HUDEP-2 (cell line): ENCODE results near the gene DNAH8.

Experiments used
- DNase-seq, 76 experiments: peaks; one replicate each; lab custom pipeline; 2025; ENCODE audit not compliant: unreplicated experiment in 76 of 76; lab: John Stamatoyannopoulos, UW

DNAH8 gene

DNA sequence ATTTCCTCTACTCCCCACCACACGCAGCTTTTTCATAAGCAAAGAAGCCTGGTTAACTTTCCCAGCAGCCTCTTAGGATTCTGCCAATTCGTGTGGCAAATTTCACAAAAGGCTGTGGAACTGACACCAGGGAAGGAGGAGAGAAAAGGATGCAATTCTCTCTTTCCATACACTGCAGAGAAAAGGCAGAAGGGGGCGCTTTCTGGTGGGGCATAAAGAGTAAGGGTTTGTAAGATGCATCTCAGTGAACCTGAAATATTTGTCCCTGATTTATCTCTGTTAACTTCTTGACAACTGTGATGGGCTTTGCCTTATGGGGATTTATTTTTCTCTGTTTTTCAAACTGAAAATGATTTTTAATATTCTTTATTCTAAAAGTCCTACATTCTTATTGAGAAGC, 288.0 kb downstream of the DNAH8 start:
- peak in 28 of 76 experiments; percentile 9 to 60 (median 33) for DNase-seq

DNA sequence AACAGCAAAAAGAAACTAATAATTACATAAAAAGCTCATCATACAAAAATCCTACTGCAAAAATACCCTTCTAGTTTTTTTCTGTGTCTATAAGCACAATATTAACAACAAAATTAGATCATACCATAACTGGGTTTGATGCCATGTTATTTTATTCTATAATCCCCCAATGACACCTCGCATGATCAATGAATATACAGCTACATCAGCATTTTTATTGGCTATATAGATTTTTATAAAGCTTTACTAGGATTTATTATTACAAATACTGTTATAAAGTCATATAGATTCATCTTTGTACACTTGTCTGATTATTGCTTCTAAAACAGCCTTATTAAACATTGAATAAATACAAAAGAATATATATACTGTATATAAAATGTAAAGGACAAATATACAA, 288.4 kb downstream of the DNAH8 start:
- DNase-seq = no peak

DNA sequence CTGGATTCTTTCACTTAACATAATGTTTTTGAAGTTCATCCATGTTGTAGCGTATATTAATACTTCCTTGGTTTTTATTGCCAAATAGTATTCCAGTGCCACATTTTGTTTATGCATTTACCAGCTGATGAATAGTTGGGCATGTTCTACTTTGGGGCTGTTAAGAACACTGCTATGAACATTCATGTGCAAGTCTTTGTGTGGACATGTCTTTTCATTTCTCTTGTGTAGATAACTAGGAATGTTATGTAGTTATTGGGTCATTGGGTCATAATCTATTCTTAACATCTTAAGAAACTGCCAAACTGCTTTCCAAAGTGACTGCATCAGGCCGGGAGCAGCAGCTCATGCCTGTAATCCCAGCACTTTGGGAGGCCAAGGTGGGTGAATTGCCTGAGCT, 289.7 kb downstream of the DNAH8 start:
- no peak for DNase-seq

DNA sequence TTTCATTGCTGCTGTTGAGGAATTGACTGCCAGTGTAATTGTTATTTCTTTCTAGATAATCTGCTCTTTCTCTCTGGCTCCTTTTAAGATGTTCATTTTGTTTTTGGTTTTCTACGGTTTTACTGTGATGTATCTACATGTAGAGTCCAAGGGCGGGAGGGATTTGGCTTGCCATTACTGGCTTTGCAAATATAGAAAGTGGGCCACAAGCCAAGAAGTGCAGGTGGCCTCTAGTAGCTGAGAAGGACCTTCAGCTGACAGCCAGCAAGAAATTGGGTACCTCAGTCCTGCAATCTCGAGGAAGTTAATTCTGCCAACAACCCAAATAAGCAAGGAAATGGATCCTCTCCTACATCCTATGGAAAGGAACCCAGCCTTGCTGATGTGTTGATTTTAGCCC, 290.7 kb downstream of the DNAH8 start:
- DNase-seq = peak in 4 of 76 experiments; percentile 13 to 35 (median 16)

DNA sequence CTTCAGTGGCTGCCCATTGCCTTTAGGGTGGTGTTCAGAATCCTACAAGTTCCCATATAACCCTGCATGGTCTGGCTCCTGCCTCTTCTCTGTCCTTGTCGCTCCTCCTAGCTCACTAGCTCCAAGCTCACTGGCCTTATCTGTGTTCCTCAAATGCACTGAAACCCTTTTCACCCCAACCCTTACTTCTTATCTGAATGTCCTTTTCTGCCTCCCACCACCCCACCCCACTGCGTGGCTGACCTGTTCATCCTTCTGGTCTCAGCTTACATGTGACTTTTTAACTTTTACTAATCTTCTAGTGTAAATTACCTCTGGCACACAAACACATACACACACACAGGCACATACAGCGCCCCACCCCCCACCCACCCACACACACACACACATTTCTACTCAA, 292.5 kb downstream of the DNAH8 start:
- DNase-seq = peak in 74 of 76 experiments; percentile 12 to 88 (median 65)

DNA sequence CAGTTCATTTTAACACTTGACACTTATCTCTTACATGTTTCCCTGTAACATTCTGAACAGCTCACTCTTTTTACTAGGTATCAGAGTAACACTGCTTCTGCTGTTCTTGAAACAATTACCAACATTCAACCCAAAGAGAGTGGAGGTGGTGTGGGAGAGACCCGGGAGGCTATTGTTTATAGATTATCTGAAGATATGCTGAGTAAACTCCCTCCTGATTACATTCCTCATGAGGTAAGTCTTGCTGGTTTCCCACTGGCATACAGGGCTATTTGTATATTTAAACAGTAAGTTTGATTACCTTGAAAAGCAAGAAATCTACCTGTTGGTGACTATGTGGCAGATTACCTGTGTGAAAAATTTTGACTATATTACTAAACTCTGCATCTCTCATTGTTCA, 293.6 kb downstream of the DNAH8 start:
- no peak for DNase-seq

DNA sequence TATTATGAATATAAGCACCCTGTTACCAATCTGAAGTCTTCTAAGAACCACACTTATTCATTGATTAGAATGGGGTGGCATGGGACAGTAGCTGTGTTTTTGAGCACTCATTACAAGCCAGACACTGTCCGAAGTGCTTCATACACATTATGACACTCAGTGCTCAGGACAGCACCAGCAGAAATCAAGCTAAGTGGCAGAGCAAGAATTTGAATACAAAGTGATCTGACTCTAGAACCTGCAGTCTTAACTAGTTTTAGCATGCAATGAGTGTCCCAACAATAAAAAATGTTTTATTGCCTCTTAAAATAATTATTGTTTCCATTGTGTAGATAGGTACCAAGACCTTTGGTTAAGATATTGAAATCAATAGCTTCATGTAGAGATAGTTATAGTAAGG, 294.4 kb downstream of the DNAH8 start:
- DNase-seq = no peak

DNA sequence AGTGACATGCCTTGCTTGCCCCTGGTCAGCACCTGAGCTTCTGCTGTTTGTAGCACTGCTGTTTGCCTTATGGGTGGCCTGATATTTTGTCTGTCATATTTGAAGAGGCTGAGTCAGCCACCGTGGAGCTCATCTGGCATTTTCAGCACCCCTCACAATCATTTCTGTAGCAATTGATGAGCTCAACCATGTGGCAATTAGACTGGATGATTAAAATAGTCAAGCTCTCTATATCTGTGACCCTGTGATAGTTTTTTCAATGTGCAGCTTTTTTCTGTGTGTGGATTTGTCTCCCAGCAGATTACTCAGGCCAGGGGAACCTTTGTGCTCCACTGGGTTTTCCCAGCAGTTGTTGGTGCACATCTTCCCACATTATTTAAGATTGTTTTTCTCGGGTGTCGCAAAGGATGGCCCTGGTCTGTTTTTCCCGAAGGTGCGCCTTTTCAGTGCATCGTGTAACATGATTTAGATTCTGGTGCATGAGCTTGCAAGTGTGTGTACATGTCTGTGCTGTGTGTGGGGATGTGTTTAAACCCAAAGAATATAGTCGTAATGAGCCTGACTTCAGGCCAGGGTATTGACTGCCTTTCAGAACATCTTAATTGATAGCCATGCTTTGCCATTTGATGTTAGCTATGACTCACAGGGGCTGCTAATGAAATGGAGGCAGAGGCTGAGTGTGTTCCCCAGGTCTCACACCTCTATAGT, 301.9 kb downstream of the DNAH8 start:
- DNase-seq = no peak

DNA sequence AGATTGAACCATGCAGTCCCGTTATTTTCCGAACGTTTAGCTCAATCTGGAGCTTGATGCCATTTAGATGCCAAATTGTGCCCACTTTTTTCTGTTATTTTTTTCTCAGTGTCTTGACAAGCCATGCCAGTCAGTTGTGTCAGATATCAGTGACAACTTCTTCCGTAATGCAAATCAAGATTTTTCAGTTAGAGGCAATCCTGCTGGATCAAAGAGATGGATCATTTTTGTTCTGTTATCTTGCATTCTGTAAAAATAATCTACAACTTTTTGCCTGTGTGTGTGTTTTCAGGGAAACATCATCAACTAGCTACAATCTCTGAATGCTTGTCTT, 302.4 kb downstream of the DNAH8 start:
- no peak for DNase-seq

DNA sequence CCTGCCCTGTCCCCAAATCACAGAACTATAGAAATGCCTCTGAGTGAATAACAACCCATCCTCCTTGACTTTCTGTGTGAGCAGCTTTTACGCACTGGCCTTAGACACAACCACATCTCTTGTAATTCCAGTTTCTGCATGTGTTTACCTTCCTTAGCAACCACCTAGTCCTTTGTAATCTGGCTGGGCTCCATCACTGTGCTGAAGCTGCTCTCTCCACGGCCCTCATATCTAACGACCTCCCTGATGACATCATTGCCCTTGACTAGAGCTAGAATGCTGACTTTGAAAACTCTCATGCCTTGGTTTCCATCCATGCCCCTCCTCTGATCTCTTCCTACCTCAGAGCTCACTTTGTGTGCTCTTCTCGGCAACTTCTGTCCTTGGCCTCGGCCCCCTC, 303.0 kb downstream of the DNAH8 start:
- no peak for DNase-seq

DNA sequence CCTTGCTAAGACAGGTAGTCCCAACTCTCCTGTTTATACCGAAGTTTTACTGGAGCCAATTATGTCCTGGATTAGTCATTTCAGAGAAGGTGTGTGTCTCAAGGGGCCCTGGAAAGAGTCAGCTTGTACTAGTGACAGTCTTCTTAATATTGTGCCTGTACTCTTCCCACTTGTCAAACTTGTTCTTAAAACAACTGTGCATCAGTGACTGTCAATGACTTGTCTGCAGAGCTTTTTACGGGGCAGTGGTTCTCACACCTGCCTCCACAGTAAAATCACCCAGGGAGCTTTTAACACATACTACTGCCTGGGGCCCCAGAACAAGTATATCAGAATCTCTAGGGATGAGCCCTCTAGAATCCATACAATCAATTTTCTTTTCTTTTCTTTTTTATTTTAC, 305.0 kb downstream of the DNAH8 start:
- DNase-seq = no peak

DNA sequence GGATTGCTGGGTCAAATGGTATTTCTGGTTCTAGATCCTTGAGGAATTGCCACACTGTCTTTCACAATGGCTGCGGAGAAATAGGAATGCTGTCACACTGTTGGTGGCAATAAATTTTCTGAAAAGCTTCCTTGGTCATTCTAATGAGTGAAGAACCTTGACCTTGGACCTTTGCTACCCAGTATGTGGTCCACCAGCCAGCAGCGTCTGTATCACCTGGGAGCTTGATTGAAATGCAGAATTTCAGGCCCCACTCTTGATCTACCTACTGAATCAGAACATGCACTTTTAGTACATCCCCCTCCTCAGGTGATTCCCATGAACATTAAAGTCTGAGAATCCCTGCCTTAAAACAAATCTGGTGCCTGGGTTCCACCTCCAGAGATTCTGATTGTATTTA, 305.9 kb downstream of the DNAH8 start:
- no peak for DNase-seq

DNA sequence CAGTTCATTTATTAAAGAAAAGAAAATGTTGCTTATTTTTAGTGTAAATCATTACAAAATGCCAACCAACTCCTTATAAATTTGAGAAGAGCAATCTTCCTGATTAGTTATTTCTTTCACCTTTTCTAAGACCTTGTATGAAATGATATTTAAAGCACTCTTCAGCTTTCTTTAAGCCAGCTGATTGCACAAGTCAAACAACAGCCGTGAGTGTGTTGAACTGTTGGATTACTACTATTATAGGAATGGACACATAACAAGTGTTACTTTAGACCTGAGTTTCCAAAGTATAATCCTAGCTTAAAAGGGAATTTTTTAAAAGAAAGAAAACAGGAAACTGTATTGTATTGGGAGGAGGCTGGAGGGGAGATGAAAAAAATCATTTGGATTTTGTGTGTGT, 306.7 kb downstream of the DNAH8 start:
- DNase-seq = no peak

DNA sequence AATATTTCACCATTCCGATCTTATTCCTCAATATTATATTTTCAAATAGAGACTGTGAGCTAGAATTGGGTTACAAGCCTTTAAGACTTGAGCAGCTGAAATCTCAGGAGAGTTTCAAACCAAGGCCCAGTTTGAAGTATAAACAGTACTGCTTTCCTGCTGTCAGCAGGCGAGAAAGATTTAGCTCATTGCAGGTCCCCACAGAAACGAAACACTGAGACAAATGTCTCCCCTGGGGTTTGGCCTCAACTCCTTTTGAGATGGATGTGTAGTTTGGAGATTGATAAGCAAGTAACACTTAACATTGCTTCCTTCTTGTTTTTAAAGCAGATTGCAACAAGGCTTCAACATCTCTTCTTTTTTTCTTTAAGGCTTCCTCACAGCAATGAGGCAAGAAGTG, 311.1 kb downstream of the DNAH8 start:
- no peak for DNase-seq

DNA sequence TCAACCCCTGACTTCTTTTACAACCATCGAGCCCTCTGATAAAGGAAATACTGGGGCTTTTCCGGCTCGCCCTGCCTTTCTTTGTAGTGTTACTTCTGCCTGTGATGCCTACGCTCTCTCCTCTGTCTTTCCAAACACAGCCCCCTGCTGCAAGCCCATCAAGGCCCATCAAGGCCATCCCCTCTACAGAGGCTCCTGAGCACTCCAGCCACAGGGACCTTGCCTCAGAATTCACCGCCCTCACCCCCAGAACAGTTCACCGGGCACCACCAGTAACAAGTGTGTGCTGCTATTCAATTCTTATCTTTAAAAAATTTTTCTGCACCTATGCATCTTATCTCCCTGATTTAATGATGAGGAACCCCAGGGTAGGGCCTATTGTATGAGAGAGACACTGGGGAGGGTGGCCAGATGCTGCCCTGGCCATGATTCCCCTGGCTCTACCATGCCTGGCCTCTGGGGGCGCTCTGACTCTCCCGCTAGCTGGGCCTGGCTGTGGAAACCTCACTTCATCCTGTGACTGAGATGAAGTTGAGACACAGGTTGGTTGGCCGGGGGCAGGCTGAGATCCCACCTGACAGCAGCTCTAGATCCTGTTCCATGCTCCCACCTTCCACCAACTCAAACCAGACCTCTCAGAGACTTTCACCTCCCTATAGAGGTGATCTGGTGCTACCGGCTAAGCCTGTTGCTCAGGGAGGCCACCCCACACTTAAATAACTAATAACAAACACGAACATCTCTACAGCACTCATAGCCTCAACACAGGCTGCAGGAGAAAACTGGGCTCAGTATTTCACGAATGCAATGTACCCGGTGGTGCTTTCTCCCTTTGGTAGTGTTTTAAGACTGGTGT, 314.3 kb downstream of the DNAH8 start:
- DNase-seq = peak in 40 of 76 experiments; percentile 3 to 71 (median 32)

DNA sequence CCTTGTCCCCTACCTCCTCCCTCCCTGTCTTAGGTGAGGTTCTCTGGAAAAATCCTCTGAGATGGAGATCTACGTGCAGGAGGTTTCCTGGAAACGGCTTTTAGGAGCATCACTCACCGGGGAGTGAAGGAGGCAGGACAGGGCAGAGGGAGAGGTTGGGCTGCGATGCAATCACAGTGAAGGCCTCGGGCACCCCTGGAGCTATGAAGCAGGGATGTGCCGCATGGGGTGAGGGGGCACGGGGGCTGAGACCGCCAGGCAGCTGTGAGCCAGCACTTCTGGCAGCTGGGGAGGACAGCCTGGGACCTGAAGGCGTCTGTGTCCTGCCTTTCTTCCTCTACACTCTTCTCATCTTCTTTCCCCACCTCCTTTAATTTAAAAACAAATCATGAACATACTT, 320.6 kb downstream of the DNAH8 start:
- DNase-seq = no peak

DNA sequence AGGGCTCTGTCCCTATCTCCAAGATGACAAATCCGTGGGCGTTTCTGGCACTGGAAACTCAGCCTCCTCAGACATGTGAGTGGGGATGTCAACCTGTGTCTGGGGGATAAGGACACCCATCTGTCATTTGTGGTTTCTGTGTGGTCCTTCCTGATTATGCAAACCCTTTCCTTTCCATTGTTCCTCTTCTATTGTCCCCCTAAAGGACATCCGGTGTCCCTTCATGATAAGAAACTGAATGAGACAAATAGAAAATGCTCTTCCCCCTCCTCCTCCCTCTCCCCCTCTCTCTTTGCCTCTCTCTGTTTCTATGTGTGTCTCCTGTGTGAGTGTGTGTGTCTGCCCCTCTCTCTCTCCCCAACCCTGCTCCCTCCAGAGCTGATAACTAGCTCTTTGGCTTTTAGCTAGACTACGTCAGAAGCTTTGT, 322.0 kb downstream of the DNAH8 start:
- DNase-seq = peak in 47 of 76 experiments; percentile 9 to 75 (median 37)

DNA sequence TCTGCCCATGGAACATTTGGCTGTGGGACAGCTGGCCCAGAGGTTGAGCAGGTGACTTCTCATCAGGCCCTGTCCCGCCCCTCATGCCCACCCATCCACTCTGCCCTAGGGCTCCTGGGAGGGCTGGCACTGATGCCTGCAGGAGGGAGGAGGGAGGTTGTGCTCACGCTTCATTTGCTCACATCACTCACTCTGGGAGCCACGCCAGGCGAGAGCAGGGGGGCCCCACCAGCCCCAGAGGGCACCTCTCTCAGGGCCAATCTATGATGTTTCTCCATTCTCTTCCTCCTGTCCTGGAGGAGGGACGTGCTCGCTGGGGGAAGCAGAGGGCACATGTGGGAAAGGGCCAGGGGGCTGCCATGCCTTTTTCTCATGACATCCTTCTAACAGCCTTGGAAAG, 322.6 kb downstream of the DNAH8 start:
- peak in 6 of 76 experiments; percentile 5 to 14 (median 9) for DNase-seq

DNA sequence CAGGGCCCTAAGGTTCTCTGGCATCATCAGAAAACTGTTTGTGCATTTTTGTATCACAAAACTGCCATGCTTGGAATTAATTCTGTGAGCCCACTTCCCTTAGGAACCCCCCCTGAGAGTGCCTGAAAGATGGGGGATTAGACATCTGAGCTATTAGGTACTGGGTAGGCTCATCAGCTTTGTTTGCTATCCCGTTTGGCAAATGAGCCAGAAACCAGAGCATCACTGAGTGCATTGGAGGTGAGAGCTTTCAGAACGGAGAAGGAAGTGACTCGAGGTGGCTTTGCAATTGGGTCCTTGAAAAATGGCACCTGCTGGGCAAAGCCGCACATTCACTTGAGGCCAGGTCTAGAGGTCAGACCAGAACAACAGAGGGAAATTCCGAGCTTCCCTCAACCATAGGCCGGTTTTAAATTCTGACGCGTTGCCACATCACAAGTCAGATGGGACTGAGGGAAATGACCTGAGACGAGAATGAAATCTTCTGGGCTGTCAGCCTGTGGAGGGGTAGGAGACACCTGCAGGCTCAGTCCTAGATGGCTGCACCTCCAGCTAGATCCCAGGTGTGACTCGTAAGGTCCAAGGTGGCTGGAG, 325.1 kb downstream of the DNAH8 start:
- no peak for DNase-seq

DNA sequence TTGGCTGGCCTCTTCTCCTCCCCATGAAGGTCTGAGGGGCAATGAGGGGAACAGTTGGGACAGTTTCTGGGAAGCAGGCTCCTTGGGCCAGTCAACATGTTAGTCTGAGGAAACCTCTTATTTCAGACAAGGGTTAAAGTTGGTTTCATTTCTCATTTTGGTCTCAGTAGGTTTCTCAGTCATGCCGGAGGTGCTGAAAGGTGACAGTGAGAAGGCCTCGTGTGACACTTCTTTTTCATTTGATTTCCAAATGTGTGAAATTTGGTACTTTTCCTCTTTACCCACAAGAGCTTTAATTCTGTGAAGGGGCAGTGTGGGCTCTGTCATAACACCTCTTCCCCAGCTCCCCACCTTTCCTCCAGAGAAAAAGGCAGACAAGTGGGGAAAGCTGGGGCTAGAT, 326.0 kb downstream of the DNAH8 start:
- no peak for DNase-seq

DNA sequence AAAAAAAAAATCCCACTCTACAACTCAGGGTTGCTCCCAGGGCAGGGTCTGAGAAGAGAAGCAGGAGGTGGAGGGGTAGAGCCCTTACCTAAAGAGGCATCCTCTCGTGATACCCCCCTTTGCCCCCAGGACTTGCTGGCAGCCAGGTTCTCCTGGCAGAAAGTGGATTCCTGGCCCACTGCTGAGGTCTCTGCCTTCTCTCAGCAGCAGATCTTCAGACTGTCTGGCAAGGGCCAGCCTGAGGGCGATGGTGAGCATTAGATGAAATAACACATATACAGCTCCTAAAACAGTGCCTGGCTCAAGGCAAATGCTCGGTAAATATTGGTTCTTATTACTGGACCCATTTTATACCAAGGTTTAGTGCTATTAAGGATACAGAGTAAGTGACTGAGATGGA, 328.7 kb downstream of the DNAH8 start:
- no peak for DNase-seq

DNA sequence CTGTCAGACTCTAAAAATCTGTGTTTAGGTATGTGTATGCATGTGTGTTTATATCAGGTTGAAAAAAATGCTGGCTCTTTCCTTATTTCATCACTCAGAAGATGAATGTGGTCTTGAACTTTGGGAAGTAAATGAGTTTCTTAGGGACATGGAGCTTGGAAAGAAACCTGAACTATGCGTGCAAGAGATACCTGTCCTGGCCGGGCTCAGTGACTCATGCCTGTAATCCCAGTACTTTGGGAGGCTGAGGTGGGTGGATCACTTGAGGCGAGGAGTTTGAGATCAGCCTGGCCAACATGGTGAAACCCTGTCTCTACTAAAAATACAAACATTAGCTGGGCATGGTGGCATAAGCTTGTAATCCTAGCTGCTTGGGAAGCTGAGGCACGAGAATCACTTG, 329.1 kb downstream of the DNAH8 start:
- no peak for DNase-seq
